Measurements from ENCODE around the gene SAMD7. TPM values are rescaled to one million over a fixed set of nuclear protein-coding genes. Genes with fewer than 3 reads are reported as not detected.

The SAMD7 gene
- total RNA-seq, 1 donor from 2014 or later, result not detected

DNA sequence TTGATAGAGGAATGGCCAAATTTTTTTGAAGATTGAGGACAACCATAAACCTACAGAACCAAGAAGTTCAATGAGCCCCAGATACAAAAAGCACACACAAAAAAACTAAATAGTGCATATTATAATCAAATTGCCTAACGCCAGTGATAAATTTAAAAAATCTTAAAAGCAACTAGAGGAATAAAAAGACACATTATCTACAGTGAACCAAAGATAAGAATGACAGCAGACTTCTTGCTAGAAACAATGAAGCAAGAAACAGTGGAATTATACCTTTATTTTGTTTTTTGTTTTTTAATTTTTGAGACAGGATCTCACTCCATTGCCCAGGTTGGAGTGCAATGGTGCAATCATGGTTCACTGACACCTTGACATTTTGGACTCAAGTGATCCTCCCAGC is 9.9 kb upstream of the SAMD7 start:
- intact Hi-C loops (cut with DNase I), result no loop called here
- DNase-seq (ENCODE audit: low spot score), result no peak

DNA sequence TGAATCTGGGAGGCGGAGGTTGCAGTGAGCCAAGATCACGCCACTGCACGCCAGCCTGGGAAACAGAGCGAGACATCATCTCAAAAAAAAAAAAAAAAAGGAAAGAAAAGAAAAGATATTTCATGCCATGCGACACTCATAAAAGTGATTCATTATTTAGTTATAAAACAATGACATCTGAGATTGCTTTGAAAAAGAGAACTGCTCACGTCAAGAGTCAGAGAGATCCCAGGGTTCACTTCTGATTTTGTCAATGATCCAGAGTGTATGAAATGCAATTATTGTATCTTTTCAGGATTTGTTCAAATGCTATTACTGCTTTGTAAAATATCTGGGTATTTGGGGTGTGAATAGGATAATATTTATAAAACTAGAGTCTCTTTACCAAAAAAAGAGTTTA is 6.0 kb upstream of the SAMD7 start:
- intact Hi-C loops (cut with DNase I), result no loop called here
- DNase-seq (ENCODE audit: low spot score), result no peak

DNA sequence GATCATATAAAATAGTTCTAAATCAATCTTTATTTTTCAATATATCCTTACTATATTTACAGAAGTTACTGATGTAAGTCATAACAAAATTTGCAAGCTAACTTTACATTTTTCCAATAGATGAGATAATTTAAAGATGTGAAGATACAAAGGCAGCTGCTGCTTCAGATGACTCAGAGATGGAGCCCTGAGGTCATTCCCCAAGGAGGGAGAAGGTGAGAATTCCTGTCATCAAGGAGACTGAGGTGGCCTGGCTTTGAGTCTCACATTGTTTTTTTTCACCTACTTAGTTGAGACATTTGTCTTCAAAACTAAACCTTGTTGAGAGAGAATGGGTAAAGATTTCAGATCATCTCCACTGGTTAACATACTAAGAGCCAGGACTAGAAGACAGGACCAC is 3.9 kb upstream of the SAMD7 start:
- no peak for DNase-seq (ENCODE audit: low spot score)
- intact Hi-C loops (cut with DNase I), result no loop called here

DNA sequence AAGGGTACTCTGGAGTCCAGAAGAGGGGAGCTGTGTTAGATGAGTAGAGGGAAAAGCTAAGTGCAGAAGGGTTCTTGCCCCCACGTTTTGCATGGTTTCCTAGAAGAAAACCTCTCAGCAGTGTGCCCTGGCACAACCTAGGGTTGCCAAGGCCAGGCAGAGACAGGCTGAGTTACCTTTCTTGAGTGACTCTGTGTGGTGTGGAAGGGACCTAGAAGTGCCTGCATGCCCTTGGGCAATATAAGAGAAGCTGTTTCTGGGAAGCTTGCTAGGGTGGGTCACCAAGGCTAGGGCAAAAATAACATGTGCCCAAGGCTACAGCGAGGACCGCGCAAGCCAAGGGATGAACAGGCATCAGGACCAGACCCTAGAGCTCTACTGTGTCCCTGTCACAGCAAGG is 3.4 kb upstream of the SAMD7 start:
- intact Hi-C loops (cut with DNase I), result no loop called here
- no peak for DNase-seq (ENCODE audit: low spot score)

DNA sequence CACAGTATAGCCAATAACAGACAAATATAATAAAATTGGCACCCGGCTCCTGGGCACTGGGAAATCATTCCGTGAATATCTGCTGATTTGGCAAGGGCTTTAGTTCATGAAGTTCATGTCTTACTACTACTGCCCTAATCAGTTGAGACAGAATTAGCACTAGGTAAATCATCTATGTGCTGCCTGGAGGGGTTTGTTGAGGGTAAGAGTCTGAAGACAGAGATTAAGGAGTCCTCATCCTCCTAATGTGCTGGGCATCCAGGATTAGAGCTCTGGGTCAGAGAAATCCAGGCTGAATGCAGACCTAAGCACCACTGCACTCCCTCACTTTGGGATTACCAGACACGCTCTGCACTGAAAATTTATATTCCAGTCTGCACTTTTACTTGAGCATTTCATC is 2.0 kb downstream of the SAMD7 start:
- intact Hi-C loops (cut with DNase I), result no loop called here
- no peak for DNase-seq (ENCODE audit: low spot score)

DNA sequence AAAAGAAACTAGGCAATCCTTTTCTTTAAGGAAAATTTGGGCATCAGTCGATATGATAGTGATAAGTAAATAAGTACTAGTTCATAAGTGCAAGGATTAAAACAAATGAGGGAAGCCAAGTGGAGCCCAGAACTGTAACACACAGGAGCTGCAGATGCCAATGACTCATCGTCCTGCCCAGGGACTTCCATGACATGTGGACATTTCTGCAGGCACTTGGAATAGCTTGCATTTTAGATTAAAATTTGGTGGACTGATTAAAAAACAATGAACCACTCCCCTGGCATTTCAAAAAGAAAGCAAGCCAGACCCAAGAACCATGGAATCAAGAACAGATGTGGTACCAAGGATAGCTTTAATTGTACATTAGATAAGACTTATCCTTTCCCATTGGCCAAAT is 2.9 kb downstream of the SAMD7 start:
- intact Hi-C loops (cut with DNase I), result no loop called here
- DNase-seq (ENCODE audit: low spot score), result no peak

DNA sequence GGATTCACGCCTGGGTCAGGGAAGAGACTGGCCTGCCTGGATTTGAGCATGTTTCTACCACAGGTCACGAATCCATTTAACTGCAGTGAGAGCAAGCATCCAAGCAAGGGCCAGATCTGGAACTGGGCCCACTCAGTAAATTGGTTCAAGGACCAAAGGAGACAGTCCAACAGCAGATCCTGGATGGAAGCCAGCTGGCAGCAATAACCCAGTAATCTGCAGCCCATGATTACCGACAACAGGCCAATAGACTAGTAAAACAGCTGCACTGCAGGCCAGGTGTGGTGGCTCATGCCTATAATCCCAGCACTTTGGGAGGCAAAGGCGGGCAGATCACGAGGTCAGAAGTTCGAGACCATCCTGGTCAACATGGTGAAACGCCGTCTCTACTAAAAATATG is 11.8 kb downstream of the SAMD7 start:
- intact Hi-C loops (cut with DNase I), result loop anchor here (2.0 kb wide), 1 partner anchor 36 kb away; no protein-coding TSS in a partner anchor

DNA sequence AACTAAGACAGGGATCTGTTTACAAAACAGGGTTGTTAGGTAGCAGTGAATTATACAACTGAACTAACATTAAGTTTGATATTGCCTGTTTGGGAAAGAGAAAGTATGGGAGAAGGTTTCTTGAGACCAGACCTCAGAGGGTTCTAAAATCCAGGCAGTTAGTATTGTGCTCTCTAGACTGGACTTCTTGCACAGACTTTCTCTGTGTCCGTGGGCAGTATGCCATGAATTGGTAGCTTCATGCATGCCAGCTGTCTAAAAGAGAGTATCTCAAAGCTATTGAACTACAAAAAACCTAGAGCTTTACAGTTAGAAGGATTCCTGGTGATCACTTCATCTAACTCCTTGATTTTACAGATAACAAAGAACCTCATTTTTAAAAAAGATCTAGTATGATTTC is 12.5 kb downstream of the SAMD7 start:
- DNase-seq (ENCODE audit: low spot score), result no peak
- intact Hi-C loops (cut with DNase I), result loop anchor here (2.0 kb wide), 1 partner anchor 37 kb away; no protein-coding TSS in a partner anchor

More for the DNA sequence above, 11.8 kb downstream of the SAMD7 start:
- DNase-seq (ENCODE audit: low spot score), result peak; percentile 85

DNA sequence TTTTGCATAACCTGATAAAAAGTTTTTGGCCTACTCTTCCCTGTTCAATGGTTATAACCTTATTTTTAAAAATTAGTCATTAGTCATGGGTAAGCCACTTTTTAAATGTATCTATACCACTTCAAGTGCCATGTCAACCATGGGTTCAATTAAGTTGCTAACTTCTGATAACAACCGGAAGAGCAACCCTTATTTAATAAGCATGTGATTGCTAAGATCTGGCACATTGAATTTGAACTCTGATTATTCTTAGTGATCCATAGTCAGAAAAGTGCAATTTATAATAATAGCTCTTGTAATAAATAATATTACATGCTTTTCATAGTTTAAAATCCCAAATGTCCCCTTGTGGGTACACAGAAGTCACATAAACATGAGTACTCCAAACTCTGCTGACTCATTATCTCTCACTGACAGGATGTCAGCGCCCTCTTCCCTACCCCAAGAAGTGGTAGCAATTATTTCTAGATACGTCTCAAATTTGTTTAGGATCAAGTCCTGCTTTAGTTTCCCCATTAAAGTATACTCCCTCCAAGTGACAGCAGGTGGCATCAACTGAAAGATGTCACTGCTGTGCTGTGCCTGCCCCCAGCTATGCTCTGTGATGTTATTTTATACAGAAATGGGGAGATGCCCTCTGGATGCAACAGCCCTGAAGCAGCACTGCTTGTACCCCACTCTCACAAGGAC is 18.6 kb downstream of the SAMD7 start:
- intact Hi-C loops (cut with DNase I), result no loop called here
- no peak for DNase-seq (ENCODE audit: low spot score)

DNA sequence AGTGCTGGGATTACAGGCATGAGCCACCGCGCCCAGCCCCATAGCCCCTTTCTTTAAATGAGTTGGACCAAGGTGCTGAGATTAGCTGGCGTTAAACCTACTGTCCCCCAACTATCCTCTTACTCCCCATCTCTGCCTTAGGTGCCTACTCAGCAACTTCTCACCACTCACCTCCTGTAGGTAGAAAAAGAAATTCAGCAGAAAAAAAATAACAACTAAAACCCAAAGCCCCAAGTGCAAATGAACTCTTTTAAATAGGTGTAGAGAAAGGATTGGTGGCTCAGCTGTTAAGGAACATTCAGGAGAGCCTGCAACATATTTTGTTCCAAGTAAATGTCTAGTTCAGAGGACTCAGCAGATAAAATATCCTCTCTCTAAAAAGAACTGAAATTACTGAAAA is 19.5 kb downstream of the SAMD7 start:
- no peak for DNase-seq (ENCODE audit: low spot score)
- intact Hi-C loops (cut with DNase I), result no loop called here

DNA sequence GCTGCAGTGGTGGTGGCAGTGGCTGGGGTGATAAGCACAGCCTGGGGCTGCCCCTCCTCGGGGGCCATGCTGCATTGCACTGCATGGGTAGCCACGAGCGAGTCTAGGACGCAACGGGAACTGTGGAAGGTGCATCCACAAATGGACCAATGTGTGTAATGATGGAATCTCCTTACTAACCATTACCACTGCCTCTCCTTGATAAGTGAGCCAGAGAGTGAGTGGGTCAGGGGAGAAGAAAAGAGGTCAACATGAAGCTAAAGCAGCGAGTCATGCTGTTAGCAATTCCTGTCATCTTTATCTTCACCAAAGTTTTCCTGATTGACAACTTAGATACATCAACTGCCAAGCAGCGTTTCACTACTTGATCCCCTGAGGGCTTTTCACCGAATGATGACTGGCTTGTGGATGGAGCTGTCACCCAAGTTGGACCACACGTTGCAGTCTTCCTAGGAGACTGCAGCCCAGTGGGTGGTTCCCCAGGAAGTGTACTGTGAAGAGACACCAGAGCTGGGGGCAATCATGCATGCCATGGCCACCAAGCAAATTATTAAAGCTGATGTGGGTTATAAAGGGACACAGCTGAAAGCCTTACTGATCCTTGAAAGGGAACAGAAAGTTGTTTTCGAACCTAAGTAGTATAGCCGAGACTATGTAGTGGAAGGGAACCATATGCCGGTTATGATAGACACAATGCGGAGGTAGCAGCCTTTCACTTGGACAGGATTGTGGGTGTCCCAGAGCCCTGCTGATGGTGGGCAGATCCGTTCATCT is 20.6 kb downstream of the SAMD7 start:
- intact Hi-C loops (cut with DNase I), result no loop called here

DNA sequence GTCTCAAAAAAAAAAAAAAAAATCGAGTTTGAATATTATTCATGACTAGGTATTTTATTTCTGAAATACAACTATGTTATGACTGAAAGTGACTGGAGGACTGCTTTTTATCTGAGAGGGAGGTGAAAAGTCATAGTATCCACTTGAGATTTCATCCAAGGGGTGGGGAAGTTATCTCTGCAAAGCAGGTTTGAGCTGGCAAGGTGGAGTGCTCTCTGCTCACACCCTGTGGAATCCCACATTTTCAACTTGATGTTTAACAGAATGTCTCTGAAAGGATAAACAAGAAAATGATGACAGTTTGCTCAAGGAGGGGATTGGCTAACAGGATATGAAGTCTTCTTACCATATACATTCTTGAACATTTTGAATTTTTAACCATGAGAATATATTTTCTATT is 27.9 kb downstream of the SAMD7 start:
- DNase-seq (ENCODE audit: low spot score), result no peak

More for the DNA sequence above, 20.6 kb downstream of the SAMD7 start:
- no peak for DNase-seq (ENCODE audit: low spot score)

DNA sequence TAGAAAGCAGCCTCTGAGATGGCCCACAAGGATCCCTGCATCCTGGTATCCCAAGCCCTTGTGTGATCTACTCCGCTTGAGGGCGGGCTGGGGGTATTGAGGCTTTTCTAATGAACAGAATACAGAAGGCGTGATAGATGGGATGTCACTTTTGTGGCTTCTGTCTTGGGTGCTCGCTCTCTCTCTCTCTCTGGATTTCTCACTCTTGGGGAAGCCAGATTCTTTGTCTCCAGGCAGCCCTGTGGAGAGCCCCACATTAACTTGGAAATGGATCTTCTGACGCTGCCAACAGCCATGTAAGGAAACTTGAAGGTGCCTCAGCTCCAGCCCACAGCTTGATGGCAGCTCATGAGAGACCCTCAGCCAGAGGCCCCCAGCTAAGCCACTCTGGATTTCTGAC is 28.4 kb downstream of the SAMD7 start:
- intact Hi-C loops (cut with DNase I), result no loop called here
- DNase-seq (ENCODE audit: low spot score), result no peak

More for the DNA sequence above, 27.9 kb downstream of the SAMD7 start:
- intact Hi-C loops (cut with DNase I), result no loop called here

DNA sequence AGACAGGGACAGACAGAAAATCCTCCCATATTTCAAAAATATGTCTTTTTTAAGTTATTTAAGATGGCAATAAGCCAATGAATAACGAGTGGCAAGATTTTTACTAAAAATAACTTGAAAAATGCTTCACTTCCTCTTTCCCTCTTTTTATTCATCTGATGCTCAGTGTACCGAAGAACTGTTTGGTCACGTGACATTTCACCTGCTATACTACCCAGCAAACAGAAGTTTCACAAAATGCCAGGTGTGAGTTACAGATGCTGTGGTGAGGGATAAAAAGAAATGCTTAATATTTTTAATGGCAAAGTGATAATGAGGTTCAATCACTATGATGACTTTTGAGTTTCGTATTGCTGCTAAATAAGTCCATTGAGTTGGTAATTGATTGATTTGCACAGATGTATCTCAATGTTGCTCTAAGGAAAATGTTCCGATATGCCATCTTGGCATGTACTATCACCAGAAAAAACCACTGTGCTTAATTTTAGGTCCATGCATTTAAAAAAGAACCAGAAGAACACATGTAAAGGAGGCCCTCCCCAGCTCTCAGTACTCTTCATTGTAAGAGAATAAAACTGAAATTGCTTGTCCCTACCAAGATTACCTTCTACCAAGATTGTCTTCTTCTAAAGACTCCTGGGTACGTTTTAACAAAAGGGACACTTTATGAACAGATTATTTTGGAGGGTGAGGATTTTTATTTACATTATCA is 29.3 kb downstream of the SAMD7 start:
- intact Hi-C loops (cut with DNase I), result no loop called here
- no peak for DNase-seq (ENCODE audit: low spot score)

DNA sequence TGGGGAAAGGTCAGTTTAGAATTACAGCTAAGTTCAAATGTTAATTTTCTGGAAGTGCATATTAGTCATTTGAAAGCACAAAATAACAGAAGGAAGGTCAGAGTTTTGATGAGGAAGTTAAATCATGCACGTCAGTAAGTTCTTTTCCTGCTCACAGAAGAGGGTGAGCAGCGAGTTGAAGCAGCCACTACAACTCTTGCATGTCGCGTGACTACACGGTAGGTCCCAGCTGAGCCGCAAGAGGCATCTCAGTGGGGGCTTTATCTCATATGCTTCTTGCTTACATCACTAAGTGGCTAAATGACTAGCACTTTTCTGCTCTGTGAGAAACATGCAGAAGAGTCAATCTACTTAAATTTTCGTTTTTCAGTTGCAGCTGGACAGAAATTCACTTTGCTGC is 33.9 kb downstream of the SAMD7 start:
- DNase-seq (ENCODE audit: low spot score), result no peak
- intact Hi-C loops (cut with DNase I), result no loop called here

DNA sequence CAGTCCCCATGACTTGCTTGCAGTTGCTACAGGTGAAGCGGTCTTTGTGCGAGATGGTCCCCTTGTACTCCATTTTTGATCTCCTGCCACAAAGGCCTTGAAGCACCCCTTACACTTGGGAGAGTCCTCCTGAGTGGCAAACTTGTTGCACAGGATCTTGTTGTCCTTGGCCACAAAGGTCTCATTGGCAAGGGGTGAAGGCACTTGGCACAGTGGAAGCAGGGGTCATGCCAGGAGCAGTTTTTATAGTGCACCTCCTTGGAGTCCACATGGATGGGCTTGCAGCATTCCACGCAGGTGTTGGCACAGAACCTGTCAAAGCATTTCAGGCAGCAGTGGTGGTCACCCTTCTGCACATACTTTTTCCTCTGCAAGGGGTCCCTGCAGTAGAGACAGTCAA is 35.0 kb downstream of the SAMD7 start:
- no peak for DNase-seq (ENCODE audit: low spot score)
- intact Hi-C loops (cut with DNase I), result no loop called here

DNA sequence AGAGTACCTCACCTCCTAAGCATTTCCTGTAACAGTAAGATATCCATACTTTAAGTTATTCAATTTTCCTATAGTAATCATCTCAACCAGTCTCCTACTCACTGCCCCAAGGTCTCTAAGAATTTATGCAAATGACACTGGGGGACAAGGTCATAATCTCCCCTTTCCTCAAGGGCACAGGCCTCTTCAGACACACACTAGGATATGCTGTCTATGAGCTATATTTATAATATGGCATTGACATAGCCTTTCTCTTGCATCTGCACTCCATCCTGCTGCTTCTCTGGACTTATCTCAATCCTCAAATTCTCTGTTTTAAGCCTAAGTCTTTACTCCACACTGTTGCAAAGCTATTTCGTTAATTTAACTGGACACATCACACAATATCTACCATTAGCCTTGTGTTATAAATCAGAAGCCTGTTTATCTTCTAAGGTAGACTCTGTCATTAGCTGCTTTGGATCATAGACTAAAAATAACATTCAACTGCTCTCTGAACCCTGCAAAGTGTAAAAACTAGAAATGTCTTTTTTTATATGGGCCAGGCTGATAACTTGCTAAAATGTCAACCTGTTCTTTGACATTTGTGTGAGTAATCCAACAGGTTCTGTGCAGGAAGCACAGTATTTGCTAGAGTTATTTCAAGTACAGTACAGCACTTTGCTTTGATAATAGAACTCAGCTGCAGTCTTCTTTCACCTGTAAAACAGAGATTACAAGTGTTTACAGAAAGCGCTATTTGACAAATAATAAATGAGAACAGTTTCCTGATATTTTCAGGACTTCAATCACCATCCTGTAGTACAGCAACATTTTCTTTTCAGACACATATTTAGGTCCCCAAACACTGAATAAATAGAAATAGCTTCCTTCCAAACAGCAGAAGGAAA is 37.4 kb downstream of the SAMD7 start:
- DNase-seq (ENCODE audit: low spot score), result no peak
- intact Hi-C loops (cut with DNase I), result no loop called here

DNA sequence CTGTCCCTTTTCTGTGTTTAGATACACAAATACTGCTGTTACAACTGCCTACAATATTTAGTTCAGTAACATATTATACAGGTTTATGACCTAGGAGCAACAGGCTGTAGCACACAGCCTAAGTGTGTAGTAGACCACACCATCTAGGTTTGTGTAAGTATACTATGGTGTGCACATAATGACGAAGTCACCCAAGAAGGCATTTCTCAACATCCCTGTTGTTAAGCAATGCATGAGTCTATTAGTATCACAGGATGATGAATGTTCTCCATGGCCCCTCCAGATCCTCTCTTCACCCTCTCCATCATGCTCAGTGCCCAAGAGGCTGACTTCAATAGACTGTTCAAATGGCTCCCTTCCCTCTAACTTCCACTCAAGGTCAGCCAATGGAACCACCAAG is 40.7 kb downstream of the SAMD7 start:
- DNase-seq (ENCODE audit: low spot score), result no peak
- intact Hi-C loops (cut with DNase I), result no loop called here

DNA sequence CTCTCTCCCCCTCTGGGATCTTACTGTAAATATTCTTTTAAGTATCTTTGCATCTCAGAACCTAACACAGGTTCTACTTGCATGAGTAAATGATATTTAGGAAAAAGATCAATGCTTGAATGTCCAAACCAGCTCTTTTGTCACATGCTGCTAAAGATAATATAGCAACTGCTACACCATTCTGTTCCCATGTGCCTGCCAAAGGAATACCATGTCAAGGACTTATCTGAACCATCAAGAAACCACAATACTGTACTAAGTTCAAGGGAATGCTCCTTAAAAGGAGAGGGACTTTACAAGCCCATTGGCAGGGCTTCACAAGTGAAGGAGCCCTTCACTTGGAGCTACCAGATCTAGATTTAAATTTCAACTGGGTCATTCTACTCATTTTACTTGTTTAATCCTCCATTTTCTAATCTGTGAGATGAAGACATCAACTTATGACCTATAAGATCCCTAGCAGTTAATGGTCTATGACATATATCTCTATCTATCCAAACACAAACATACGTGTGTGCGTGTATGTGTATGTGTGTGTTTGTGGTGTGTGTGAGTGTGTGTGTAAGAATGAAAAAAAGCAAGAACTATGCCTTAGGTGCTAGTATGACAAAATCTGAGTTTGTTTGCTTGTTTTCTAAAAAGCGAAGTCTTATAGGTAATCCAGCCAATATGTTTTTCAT is 42.2 kb downstream of the SAMD7 start:
- intact Hi-C loops (cut with DNase I), result no loop called here

More for the DNA sequence above, 42.2 kb downstream of the SAMD7 start:
- DNase-seq (ENCODE audit: low spot score), result no peak
